HEK293 (cell line): ENCODE data around the gene FAM167B.

Source experiments
- CTCF ChIP-seq: fragments of 450-650 bp; formaldehyde crosslinking; IDR thresholded peaks from 2 replicates; pipeline ENCODE4 v1.5.1; 2016; ENCODE audit warnings: missing biosample characterization, missing genetic modification characterization
- GLIS1 ChIP-seq: fragments of 450-650 bp; formaldehyde crosslinking; IDR thresholded peaks from 2 replicates; pipeline ENCODE4 v1.5.1; 2016; ENCODE audit warnings: missing biosample characterization, missing genetic modification characterization
- HIC1 ChIP-seq: fragments of 450-650 bp; formaldehyde crosslinking; IDR thresholded peaks from 2 replicates; pipeline ENCODE4 v1.5.1; 2016; ENCODE audit warnings: missing biosample characterization, missing genetic modification characterization
- KLF17 ChIP-seq: fragments of 450-650 bp; formaldehyde crosslinking; IDR thresholded peaks from 2 replicates; pipeline ENCODE4 v1.5.1; 2016; ENCODE audit warnings: missing biosample characterization, missing genetic modification characterization
- KLF7 ChIP-seq: fragments of 450-650 bp; formaldehyde crosslinking; IDR thresholded peaks from 2 replicates; pipeline ENCODE4 v1.5.1; 2016; ENCODE audit warnings: missing biosample characterization, missing genetic modification characterization, borderline replicate concordance
- SALL2 ChIP-seq: fragments of 450-650 bp; formaldehyde crosslinking; IDR thresholded peaks from 2 replicates; pipeline ENCODE4 v1.5.0; 2017; ENCODE audit warnings: missing biosample characterization, mild to moderate bottlenecking, missing genetic modification characterization, borderline replicate concordance
- SP2 ChIP-seq: fragments of 450-650 bp; formaldehyde crosslinking; IDR thresholded peaks from 2 replicates; pipeline ENCODE4 v1.5.1; 2016; ENCODE audit warnings: missing biosample characterization, missing genetic modification characterization
- TCF7L2 ChIP-seq: IDR thresholded peaks from 2 replicates; pipeline ENCODE4 v1.6.1; 2011; ENCODE audit warnings: low read depth, mild to moderate bottlenecking, inconsistent platforms, low read length, moderate library complexity, borderline replicate concordance
- TSHZ1 ChIP-seq: fragments of 450-650 bp; formaldehyde crosslinking; IDR thresholded peaks from 2 replicates; pipeline ENCODE4 v1.5.1; 2016; ENCODE audit warnings: missing biosample characterization, missing genetic modification characterization, borderline replicate concordance
- ZNF10 ChIP-seq: fragments of 450-650 bp; formaldehyde crosslinking; IDR thresholded peaks from 2 replicates; pipeline ENCODE4 v1.5.1; 2017; ENCODE audit warnings: missing biosample characterization, missing genetic modification characterization
- ZNF18 ChIP-seq: fragments of 450-650 bp; formaldehyde crosslinking; IDR thresholded peaks from 2 replicates; pipeline ENCODE4 v1.5.1; 2016; ENCODE audit warnings: missing biosample characterization, missing genetic modification characterization
- ZNF221 ChIP-seq: fragments of 450-650 bp; formaldehyde crosslinking; IDR thresholded peaks from 2 replicates; pipeline ENCODE4 v1.5.1; 2017; ENCODE audit warnings: missing biosample characterization, missing genetic modification characterization, borderline replicate concordance
- ZNF266 ChIP-seq: fragments of 450-650 bp; formaldehyde crosslinking; IDR thresholded peaks from 2 replicates; pipeline ENCODE4 v1.5.1; 2016; ENCODE audit warnings: missing biosample characterization, missing genetic modification characterization, low read depth
- ZNF37A ChIP-seq: fragments of 450-650 bp; IDR thresholded peaks from 2 replicates; pipeline ENCODE4 v1.5.1; 2018; ENCODE audit warnings: missing biosample characterization, missing genetic modification characterization
- ZNF416 ChIP-seq: fragments of 450-650 bp; formaldehyde crosslinking; IDR thresholded peaks from 2 replicates; pipeline ENCODE4 v1.5.1; 2016; ENCODE audit warnings: missing biosample characterization, missing genetic modification characterization
- ZNF449 ChIP-seq: fragments of 450-650 bp; formaldehyde crosslinking; IDR thresholded peaks from 2 replicates; pipeline ENCODE4 v1.5.1; 2017; ENCODE audit warnings: missing biosample characterization, mild to moderate bottlenecking, missing genetic modification characterization, moderate library complexity
- ZNF501 ChIP-seq: fragments of 450-650 bp; formaldehyde crosslinking; IDR thresholded peaks from 2 replicates; pipeline ENCODE4 v1.5.1; 2016; ENCODE audit warnings: missing biosample characterization, missing genetic modification characterization
- ZNF530 ChIP-seq: fragments of 450-650 bp; formaldehyde crosslinking; IDR thresholded peaks from 2 replicates; pipeline ENCODE4 v1.5.1; 2016; ENCODE audit warnings: low read depth, missing biosample characterization, missing genetic modification characterization
- ZNF580 ChIP-seq: fragments of 450-650 bp; formaldehyde crosslinking; IDR thresholded peaks from 2 replicates; pipeline ENCODE4 v1.5.1; 2016; ENCODE audit warnings: missing biosample characterization, missing genetic modification characterization
- ZNF624 ChIP-seq: fragments of 450-650 bp; formaldehyde crosslinking; IDR thresholded peaks from 2 replicates; pipeline ENCODE4 v1.5.1; 2017; ENCODE audit warnings: missing biosample characterization, missing genetic modification characterization
- ZNF629 ChIP-seq: fragments of 450-650 bp; formaldehyde crosslinking; IDR thresholded peaks from 2 replicates; pipeline ENCODE4 v1.5.1; 2017; ENCODE audit warnings: missing biosample characterization, missing genetic modification characterization
- ZNF692 ChIP-seq: fragments of 450-650 bp; formaldehyde crosslinking; IDR thresholded peaks from 2 replicates; pipeline ENCODE4 v1.5.1; 2016; ENCODE audit warnings: missing biosample characterization, missing genetic modification characterization
- ZNF768 ChIP-seq: fragments of 450-650 bp; formaldehyde crosslinking; IDR thresholded peaks from 2 replicates; pipeline ENCODE4 v1.5.1; 2018; ENCODE audit warnings: missing biosample characterization, mild to moderate bottlenecking, missing genetic modification characterization
- ZNF777 ChIP-seq: fragments of 450-650 bp; formaldehyde crosslinking; IDR thresholded peaks from 2 replicates; pipeline ENCODE4 v1.5.1; 2017; ENCODE audit warnings: missing biosample characterization, missing genetic modification characterization, borderline replicate concordance

The FAM167B gene

GRCh38 chr1:32205401-32206370 lies 41.3 kb upstream of the FAM167B start, which contains the start of gene IQCC (continued):
- TF ChIP-seq ZNF629 (tag by site-specific recombination) (peak; percentile 88), ZNF580 (tag by site-specific recombination) (peak; percentile 83; the same call in 1 of the 2 replicates), HIC1 (peak; percentile 80), GLIS1 (peak; percentile 51; the same call in 1 of the 2 replicates), ZNF777 (tag by site-specific recombination) (peak; percentile 86; the same call in 1 of the 2 replicates), SP2 (tag by site-specific recombination) (peak; percentile 77), ZNF416 (tag by site-specific recombination) (no peak), KLF17 (tag by site-specific recombination) (peak; percentile 64), ZNF18 (tag by site-specific recombination) (0 out of 2 replicates have a peak, but pooled peaks have one; percentile 16), KLF7 (0 out of 2 replicates have a peak, but pooled peaks have one; percentile 27), ZNF768 (tag by site-specific recombination) (no peak), ZNF501 (peak; percentile 76), ZNF692 (tag by site-specific recombination) (peak; percentile 67), TSHZ1 (tag by site-specific recombination) (no peak), CTCF (tag by site-specific recombination) (peak; percentile 95), ZNF10 (no peak), TCF7L2 (no peak), ZNF221 (tag by site-specific recombination) (no peak), ZNF624 (tag by site-specific recombination) (no peak), ZNF530 (tag by site-specific recombination) (no peak), ZNF449 (peak; percentile 40; the same call in 1 of the 2 replicates), ZNF37A (tag by site-specific recombination) (no peak), ZNF266 (no peak), SALL2 (no peak)
